ENCODE results near the gene PSMC3.
"Not testable (repeated sequence)": the region's sequence is repeated elsewhere in the genome, so short reads cannot be mapped to it uniquely, and the experiment has no call there.

Gene PSMC3

GRCh38 chr11:47466201-47466600 is 40.0 kb upstream of the PSMC3 start:
- in situ Hi-C loops (cut with MboI; ENCODE audit: low pct_unique_long_range_greater_than_20kb, low sequenced_read_pairs, unreplicated experiment): no loop called here
- TF ChIP-seq CTCF (IDR thresholded peaks at IDR 0.05; ENCODE audit: extremely low read depth, insufficient read depth, missing control alignments): no peak
- DNase-seq (ENCODE audit: low spot score): no peak

- no peak for TF ChIP-seq CTCF (IDR thresholded peaks at IDR 0.05; ENCODE audit: extremely low read depth, insufficient read depth, missing control alignments)
- no peak for DNase-seq (ENCODE audit: low spot score)
- in situ Hi-C loops (cut with MboI; ENCODE audit: low pct_unique_long_range_greater_than_20kb, low sequenced_read_pairs, unreplicated experiment): no loop called here
Observed at GRCh38 chr11:47464483-47464882, 38.2 kb upstream of the PSMC3 start.

- no peak for TF ChIP-seq CTCF (IDR thresholded peaks at IDR 0.05; ENCODE audit: extremely low read depth, insufficient read depth, missing control alignments)
- in situ Hi-C loops (cut with MboI; ENCODE audit: low pct_unique_long_range_greater_than_20kb, low sequenced_read_pairs, unreplicated experiment): no loop called here
- no peak for DNase-seq (ENCODE audit: low spot score)
Observed at GRCh38 chr11:47461876-47462275, 35.6 kb upstream of the PSMC3 start.

- no peak for DNase-seq (ENCODE audit: low spot score)
- no peak for TF ChIP-seq CTCF (IDR thresholded peaks at IDR 0.05; ENCODE audit: extremely low read depth, insufficient read depth, missing control alignments)
Observed at GRCh38 chr11:47460571-47461235, 34.5 kb upstream of the PSMC3 start.

GRCh38 chr11:47454258-47454671 is 28.0 kb upstream of the PSMC3 start:
- in situ Hi-C loops (cut with MboI; ENCODE audit: low pct_unique_long_range_greater_than_20kb, low sequenced_read_pairs, unreplicated experiment): not testable (repeated sequence)
- peak; percentile 84 for DNase-seq (ENCODE audit: low spot score)
- TF ChIP-seq CTCF (IDR thresholded peaks at IDR 0.05; ENCODE audit: extremely low read depth, insufficient read depth, missing control alignments): peak; percentile 82

More at GRCh38 chr11:47460571-47461235, 34.5 kb upstream of the PSMC3 start:
- in situ Hi-C loops (cut with MboI; ENCODE audit: low pct_unique_long_range_greater_than_20kb, low sequenced_read_pairs, unreplicated experiment): no loop called here

- DNase-seq (ENCODE audit: low spot score): no peak
- in situ Hi-C loops (cut with MboI; ENCODE audit: low pct_unique_long_range_greater_than_20kb, low sequenced_read_pairs, unreplicated experiment): no loop called here
- no peak for TF ChIP-seq CTCF (IDR thresholded peaks at IDR 0.05; ENCODE audit: extremely low read depth, insufficient read depth, missing control alignments)
Observed at GRCh38 chr11:47453365-47453764, 27.1 kb upstream of the PSMC3 start.

Measured in GM13977 (cell line).